Measurements from ENCODE around the gene ANKRD13D.
A peak's percentile ranks its signal among the peaks of the same experiment; 100 is the strongest.

The ANKRD13D gene

DNA sequence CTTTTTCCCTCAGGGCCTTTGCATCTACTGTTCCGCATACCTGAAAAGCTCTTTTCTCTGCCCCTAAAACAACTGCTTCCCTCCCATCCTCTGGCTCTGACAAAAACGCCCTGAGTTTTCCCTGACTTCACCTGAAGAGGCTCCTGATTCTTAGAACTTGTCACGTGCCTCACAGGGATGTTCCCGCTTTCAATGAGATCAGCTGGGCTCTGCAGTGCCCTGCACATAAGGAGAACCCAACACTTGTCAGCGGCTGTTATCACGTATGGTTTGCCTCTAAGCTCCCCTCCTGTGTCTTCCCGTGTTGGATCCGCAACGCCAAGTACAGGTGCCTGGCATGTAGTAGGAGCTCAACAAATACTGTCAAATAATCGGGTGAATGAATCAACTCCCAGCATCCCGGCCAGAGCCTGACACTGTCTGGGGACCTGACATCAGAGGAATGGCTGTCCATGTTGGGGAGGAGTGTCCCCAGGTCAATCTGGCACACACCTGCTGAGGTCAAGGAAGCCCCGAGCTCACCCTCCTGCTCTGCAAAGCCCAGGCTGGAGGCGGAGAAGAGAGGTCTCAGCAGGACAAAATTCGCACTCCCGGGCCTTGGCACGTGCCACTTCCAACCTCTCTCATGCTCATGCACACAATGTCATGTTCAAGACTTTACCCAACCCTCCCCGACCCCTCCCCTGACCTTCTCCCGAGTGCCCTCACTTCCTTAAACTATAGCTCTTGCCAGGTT is 27.0 kb upstream of the ANKRD13D start:
- DNase-seq (ENCODE audit: low spot score): no peak

DNA sequence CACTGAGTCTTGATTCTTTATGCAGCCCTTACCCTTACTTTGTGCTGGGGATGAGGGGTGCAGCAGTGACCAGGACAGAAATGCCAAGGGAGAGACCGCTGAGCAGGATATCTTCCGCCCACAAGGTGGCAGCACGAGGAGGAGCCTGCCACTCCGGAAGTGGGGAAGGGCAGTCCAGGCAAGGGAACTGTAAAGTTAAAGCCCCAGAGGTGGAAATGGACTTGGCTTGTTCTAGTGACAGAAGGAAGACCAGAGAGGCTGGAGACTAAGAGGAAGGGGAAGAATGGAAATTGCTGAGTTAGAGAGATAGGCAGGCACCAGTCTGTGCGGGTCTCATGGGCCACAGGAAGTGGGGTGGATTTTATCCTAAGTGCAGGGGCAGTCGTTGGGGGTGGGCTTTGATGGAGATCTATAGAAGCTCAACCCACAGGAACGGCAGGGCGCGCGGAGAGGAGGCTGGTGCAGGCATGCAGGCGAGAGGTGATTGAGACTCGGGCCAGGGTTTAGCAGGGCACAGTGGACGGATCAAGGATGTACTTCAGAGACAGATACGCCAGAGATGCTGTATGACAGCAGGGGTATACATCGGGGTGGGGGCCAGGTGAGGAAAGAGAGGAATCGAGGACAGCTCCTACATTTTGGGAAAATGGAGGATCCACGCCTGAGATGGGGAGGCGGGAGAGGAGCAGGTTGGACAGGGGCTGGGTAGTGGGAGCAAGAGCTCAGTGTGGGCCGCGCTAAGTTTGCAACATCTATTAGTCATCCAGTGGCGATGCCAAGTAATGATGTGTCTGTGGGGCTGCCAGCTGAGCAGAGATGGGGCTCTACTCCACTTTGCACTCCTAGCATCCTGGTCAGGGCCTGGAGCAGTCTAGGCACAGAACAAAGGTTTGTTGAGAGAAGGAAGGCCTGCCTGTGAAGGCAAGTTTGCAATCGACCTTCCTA is 26.1 kb upstream of the ANKRD13D start:
- DNase-seq (ENCODE audit: low spot score): peak; percentile 73

DNA sequence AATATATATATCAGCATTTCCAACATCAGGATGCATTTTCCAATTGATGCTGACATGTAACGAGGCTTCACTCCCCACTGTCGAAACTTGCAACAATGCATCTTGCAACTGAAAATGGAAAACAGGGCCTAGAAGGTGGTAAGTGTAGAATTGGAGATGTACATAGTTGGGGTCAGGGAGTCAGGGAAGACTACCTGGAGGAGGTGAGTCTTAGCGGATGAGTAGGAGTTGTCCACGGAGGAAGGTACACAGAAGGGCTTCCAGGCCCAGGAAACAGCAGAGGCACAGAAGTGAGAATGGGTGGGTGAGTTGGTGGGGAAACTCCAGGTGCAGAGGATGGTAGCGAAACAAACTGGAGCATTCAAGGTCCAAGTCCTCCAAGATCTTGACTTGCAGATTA is 24.8 kb upstream of the ANKRD13D start:
- no peak for DNase-seq (ENCODE audit: low spot score)

DNA sequence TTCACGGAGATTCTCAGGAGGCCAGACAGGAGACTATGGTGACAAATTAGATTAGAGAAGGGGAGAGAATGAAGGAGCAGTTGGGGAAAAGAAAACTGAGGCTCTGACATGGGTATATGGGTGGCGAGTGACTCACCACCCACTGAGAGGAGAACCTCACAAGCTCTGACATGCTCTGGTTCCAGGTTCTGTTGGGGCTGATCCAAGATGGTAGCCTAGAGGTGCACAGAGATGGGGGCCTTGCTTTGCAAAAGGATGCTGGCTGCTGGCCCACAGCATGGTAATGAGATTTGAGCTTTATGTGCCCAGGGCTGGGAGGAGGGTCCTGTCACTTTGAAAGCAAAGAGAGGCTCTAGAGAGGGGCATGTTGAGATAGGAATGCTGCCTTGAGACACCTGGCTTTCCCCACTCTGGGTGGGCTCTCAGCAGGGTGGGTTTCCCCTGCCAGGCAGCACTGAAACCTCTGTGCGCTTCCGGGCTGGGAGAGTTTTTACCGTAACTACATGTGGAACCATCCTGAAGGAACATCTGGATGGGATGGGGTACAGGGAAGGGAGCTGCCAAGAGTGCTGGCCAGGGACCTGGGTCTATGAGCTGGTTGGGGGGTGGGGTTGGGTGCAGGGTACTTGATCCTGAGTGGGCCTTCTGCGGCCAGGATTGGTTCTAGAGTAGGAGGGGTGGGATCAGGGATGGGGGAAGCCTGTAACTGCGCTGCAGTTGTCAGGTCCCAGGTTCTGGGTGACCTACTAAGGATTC is 24.0 kb upstream of the ANKRD13D start:
- no peak for DNase-seq (ENCODE audit: low spot score)

DNA sequence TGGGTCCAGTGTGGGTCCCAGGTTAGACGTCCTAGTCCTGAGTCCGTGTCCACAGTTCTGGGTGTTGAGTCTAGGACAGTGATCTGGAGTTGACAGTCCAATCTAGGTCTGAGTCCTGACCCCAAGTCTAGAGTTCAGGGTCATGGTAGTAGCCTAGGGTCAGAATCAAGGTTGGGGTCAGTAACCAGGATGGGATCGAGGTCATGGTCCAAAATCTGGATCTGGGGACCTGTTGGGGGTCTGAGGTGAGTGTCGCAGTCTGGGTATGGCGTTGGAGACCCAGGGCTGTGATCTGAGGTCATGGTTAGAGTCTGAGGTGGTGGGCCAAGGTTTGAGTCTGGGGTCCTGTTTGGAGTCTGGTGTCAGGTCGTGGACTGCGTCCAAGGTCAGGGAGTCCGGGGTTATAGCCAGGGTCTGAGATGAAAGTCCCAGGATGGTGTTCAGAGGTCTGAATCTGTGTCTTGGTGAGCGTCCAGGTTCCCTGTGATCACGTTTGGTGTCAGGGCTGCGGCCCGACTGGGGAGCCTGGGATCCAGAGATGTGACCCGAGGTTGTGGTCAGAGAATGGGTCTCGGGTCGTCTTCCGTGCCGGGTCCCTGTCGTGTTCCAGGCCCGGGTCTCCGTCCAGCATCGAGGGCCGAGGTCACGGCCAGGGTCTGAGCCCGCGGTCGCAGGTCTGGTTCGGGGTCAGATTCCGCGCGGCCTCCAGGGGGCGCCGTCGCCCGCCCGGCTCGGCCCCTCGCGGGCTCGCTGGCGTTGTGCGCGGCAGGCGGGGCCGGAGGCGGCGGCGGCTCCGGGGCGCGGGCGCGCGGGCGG is 23.3 kb upstream of the ANKRD13D start:
- DNase-seq (ENCODE audit: low spot score): peak; percentile 81

DNA sequence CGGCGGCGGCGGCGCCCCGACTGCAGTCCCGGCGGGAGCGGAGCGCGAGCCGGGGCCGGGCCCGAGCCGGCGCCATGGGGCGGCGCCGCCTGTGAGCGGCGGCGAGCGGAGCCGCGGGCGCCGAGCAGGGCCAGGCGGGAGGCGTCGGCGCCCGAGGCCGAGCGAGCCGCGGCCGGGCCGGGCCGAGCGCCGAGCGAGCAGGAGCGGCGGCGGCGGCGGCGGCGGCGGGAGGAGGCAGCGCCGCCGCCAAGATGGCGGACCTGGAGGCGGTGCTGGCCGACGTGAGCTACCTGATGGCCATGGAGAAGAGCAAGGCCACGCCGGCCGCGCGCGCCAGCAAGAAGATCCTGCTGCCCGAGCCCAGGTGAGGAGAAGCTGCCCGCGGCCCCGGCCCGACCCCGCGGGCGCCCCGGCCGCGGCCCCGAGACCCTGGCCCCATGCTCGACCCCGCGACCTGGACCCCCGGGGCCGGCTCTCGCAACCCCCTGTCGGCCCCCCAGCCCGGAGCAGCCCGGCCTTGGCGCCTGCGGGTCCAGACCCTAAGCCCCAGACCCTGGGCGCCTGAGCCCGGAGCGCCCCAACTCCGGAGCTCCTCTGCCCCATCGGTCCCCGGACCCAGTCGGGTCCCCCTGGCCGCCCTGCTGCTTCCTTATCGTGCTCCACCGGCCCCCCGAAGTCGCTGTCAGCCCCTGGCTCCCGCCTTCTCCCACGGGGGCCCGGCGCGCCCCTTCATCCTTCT is 22.5 kb upstream of the ANKRD13D start, which contains the start of gene GRK2:
TSS of gene GRK2 (plus strand) at position 25 of the 739 bp plus-strand sequence. CDS start at position 252, 227 bp downstream.
- peak; percentile 33 for DNase-seq (ENCODE audit: low spot score)

DNA sequence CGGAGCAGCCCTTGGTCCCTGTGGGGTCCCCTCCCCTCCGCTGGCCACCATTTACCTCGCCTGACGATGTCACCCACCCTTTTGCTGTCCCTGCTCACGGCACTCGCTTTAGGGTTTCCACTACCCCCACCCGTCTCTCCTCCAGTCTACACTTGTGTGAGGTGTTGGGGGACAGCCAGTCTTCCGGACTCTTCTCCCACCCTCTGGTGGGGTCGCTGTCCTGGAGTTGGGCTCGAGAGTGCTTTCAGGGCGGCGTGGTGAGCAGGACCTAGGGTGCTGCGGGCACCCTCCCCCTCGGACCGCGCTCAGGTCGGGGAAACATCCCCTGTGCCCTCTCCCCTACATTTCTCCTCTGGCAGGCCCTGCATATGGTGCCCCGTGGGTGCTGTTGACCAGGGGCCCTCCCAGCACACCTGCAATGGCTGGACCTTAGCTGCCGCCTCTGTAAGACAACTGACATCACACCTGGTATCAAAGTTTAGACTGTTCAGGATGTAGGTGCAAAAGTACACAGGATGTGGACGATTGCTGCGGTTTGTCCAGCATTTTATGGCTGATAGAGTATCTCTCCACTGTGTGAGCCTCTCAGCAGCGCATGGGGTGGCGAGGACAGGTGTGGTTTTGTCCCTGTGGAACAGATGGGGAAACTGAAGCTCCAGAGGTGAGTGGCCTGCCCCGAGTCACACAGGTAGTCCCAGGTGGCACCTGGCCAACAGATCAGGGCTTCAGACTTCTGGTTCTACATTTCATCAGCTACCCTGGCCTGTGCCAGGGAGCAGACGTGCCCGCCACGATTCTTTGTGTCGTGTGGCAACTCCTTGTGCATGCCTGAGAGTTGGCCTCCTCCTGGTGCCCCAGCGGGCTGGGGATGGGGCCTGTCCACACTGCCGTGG is 21.7 kb upstream of the ANKRD13D start:
- DNase-seq (ENCODE audit: low spot score): peak; percentile 30

DNA sequence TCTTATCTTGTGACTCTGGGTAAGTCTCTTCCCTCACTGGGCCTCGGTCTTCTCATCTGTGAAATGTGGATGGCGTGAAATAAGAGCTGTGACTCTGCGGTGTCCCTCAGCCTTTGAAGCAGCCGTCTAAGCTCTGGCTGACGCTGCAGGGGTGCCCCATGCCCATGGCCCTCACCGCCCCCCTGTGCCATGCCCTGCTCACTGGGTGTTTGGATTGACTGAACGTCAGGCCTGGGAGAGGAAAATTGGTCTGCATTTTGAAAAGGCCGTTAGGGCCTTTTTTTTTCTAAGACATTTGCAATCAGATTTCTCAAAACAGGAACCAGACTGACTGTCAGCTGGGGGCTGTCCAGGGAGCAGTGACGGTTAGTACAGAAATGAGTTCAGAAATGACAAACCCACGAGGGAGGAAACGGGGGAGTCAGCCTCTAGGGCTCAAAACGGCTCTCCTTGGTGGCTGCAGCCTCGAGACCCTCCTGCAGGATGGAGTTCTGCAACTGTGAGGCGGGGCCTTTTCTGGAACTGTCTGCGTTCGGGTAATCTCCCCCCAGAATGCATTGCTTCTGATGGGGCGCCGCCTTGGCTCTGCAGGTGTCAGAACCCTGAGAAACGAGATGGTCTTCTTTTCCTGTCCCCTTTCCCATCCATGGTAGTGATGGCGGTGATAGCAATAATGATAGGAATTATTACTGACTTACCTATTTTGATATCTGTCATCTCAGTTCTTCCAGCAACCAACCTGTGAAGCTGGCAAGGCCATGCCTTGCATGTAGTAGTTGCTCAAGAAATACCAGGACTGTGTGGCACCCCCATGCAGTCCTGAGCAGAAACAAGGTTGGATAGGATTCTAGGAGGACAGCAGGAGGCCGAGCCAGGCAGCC is 20.8 kb upstream of the ANKRD13D start:
- peak; percentile 68 for DNase-seq (ENCODE audit: low spot score)

DNA sequence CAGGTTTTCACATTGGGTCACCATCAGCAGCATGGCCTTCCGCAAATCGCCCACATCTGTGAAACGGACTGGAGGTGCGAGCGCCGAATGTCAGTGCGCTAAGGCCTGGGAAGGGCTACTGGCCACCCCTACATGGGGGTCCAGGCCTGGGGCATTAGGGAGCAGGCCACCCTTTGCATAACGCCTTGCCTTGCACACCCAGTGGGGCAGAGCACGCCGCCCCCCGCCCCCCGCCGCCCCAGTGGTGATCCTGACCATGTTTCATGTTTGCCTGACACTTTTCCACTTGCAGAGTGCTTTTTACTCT is 20.2 kb upstream of the ANKRD13D start:
- no peak for DNase-seq (ENCODE audit: low spot score)

DNA sequence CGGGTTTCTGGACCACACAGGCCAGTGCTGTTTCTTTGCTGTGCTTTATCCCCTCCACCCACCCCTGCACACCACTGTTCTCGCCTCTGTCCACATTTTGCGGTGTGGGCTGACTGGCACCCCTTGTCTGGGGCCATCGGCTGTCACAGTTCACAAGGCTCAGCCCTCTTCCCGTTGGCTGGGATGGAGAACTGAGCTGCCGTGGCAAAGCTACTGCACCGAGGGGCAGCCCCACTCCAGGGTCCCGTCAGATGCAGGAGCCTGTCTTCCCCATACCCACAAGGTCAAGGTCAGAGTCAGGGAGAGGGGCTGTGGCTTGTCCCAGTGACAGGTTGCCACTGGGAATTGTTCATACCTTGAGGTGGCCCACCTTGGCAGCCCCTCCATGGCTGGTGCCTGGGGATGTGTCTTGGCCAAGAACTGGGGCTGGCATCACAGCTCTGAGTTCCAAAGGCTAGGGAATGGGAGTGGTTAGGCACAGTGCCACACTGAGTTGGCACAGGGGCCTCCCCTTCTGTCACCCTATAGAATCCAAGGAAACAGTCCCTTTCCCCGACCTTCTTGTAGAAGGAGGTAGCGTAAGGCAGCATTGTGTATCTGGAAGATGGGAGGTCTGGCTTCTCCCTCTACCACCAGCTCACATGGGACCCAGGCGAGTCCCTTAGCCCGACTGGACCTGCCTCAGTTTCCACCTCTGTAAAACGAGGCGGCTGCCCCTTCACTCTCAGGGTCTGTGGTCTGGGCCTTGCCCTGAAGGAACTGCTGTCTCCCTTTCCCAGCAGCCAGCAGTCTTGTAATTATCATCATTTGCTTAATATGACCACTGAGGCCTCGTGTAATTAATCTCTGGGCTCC is 19.5 kb upstream of the ANKRD13D start:
- no peak for DNase-seq (ENCODE audit: low spot score)

DNA sequence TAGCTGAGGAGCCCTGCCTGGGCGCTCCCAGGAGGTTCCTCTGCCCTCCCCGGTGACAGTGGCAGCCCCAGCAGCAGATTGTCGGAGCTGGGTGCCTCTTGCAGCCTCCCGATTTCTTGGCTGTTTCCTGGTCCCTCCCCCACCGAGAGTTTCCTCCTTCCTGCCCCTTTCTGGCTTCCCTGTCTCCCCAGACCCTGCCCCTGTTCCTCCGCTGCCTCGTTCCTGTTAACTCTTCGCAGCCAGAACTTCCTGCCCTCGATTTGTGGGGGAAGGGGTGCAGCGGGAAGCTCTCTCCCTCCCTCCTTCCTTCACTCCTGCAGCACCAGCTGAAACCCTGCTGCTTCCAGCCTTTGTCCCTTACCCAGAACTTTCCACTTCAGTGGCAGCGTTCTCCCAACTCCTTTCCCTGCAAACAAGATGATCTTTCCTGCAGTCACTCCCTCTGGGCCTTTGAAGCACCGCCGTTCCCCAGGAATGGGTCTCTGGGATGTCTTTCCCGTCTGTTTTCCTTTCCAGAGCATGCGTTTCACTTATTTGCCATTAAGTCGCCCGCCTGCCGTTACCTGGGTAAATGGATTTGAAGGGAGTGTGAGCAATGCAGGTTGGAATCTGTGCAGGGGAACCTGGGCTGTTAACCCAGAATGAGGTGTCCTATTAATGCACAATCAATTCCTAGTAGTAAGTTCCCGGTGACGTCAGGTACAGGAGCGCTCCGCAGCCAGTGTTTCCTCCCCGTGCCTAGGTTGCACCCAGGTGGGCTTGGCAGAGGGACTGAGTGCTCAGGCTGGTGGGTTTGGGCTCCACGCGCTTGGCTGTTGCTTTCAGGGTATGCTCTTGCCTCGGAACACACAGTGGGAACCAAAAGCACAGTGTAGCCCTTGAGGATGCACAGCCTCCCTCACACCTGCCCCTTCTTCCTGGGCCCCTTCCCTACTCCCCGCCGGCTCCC is 18.6 kb upstream of the ANKRD13D start:
- no peak for DNase-seq (ENCODE audit: low spot score)

DNA sequence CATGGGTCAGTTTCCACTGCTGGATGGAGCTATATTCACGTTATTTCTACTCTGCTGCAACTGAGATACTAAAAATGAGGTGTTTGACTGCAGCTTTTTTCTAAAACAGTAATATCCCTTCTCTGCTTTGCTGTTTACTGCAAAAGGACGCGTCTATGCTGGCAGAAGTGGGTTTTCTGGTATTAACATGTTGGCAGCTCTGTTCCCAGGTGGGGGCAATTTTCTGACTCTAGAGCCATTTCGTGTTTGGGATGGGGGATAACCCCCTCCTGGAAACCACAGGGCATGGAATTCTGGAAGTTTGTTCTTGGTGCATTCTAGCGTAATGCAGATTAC is 17.9 kb upstream of the ANKRD13D start:
- no peak for DNase-seq (ENCODE audit: low spot score)

DNA sequence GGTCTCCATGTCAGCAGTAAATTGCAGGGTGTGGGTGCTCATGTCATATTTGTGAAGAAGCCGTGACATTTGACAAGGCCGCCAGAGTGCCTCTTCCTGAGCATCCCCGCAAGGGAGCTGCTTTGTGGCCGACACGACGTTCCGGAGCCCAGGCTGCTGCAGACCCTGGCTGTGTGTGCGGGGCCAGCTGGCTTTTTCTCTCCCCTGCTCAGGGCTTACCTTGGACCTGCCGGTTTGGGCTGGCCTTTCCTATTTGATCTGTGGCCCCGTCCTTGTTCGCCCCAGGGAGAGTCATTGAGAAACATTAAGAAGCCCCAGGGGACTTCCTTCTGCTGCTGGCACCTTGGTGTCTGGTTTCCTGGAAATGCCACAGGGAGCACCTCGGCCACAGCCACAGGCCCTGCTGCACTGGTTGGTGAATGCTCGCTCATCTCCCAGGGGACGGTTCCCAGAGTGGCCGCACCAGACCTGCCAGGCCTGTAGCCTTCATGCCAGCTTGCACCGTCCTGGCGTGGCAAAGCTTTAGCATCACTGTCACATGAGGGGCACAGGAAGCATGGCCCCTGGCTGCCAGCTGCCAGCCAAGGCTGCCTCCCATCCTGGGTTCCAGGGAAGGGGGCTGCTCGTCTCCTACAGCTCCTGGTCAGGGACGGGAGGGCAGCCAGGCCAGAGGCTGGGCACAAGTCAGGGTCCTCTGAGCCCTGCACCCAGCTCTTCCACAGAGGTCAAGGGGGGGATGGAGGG is 17.4 kb upstream of the ANKRD13D start:
- peak; percentile 76 for DNase-seq (ENCODE audit: low spot score)

DNA sequence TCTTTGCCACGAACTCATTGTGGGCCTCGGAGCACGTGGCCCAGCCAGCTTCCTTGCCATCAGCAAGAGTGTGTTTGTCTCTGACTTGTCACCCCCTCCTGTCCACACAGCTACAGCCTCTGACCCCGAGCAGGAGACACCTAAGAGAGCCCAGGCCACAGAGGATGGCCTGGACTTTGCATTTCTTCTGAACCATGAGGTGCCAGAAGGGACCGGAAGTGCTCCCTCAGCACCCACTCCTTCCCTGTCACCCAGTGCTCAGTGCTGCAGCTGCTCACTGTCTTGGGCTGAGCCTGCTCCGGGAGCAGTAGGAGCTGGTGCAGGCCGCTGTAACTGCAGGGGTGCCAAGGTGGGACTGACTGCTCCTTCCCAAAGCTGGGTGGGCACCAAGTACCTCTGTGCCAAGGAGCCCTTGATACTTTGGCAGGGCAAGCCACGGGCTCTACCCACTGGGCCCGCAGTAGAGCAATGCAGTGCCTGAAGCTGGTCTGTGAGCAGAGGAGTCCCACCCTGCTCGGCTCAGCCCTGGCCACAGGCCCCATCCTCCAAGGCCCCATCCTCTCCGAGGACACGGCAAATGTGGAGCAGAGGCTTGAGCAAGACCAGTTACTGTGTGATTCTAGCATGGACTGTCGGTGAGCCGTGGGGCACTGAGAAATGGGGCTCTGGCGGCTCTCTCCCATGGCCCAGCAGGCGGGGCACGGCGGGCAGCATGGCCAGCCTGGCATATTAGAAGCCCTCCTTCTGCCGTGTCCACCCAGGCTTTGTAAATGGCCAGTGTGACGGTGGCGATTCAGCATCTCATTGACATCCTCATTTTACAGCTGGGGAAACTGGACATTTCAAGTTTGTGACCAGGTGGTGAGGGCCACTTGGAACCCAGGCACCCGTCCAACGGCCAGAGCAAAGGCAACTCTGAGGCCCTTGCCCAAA is 16.5 kb upstream of the ANKRD13D start:
- DNase-seq (ENCODE audit: low spot score): no peak
